GM12874 (cell line): ENCODE measurements around the gene SLC39A11.

ENCODE experiments used
- CTCF ChIP-seq: IDR thresholded peaks from 2 replicates; pipeline ENCODE4 v1.5.1; 2011; ENCODE audit warnings: low read depth, mild to moderate bottlenecking, control low read depth, low read length, moderate library complexity; ENCODE audit not compliant: insufficient read depth

SLC39A11 gene

GRCh38 chr17:72617557-72617956 lies 474.9 kb downstream of the SLC39A11 start:
- no peak for TF ChIP-seq CTCF

- TF ChIP-seq CTCF: no peak
Measured at GRCh38 chr17:72616447-72616846, 476.0 kb downstream of the SLC39A11 start.

- no peak for TF ChIP-seq CTCF
Measured at GRCh38 chr17:72615627-72615991, 476.9 kb downstream of the SLC39A11 start.

- no peak for TF ChIP-seq CTCF
Measured at GRCh38 chr17:72614871-72615626, 477.4 kb downstream of the SLC39A11 start.

GRCh38 chr17:72614476-72614870 lies 478.0 kb downstream of the SLC39A11 start:
- TF ChIP-seq CTCF: no peak

GRCh38 chr17:72613806-72614292 lies 478.6 kb downstream of the SLC39A11 start:
- TF ChIP-seq CTCF: no peak

- no peak for TF ChIP-seq CTCF
Measured at GRCh38 chr17:72613396-72613795, 479.1 kb downstream of the SLC39A11 start.
